Ishikawa (cell line): ENCODE results near the gene GID8.

Experiments used
- CEBPB ChIP-seq: IDR thresholded peaks from 2 replicates; pipeline ENCODE4 v1.6.1; 2012
- CREB1 ChIP-seq: IDR thresholded peaks from 2 replicates; pipeline ENCODE4 v1.6.1; 2012; ENCODE audit warnings: low read depth
- EGR1 ChIP-seq: IDR thresholded peaks from 2 replicates; pipeline ENCODE4 v1.6.1; 2012
- EP300 ChIP-seq: IDR thresholded peaks from 2 replicates; pipeline ENCODE4 v1.6.1; 2012; ENCODE audit warnings: borderline replicate concordance
- FOXM1 ChIP-seq: IDR thresholded peaks from 2 replicates; pipeline ENCODE4 v1.6.1; 2012; ENCODE audit warnings: low read depth, borderline replicate concordance
- MAX ChIP-seq: IDR thresholded peaks from 2 replicates; pipeline ENCODE4 v1.6.1; 2012
- NFIC ChIP-seq: IDR thresholded peaks from 2 replicates; pipeline ENCODE4 v1.6.1; 2012
- RAD21 ChIP-seq: IDR thresholded peaks from 2 replicates; pipeline ENCODE4 v1.6.1; 2012; ENCODE audit warnings: low read depth
- REST ChIP-seq: IDR thresholded peaks from 2 replicates; pipeline ENCODE4 v1.6.1; 2012; ENCODE audit warnings: low read depth, mild to moderate bottlenecking
- TAF1 ChIP-seq: IDR thresholded peaks from 2 replicates; pipeline ENCODE4 v1.6.1; 2012; ENCODE audit warnings: low read depth, mild to moderate bottlenecking
- TCF12 ChIP-seq: IDR thresholded peaks from 2 replicates; pipeline ENCODE4 v1.6.1; 2012; ENCODE audit warnings: low read depth
- TEAD4 ChIP-seq: IDR thresholded peaks from 2 replicates; pipeline ENCODE4 v1.6.1; 2012
- USF1 ChIP-seq: IDR thresholded peaks from 2 replicates; pipeline ENCODE4 v1.6.1; 2012
- YY1 ChIP-seq: IDR thresholded peaks from 2 replicates; pipeline ENCODE4 v1.6.1; 2012; ENCODE audit warnings: low read depth
- ZBTB7A ChIP-seq: IDR thresholded peaks from 2 replicates; pipeline ENCODE4 v1.6.1; 2012; ENCODE audit warnings: low read depth

The GID8 gene

GRCh38 chr20:62906209-62906608 lies 31.7 kb upstream of the GID8 start:
- TF ChIP-seq REST (no peak), NFIC (no peak), CREB1 (no peak), YY1 (no peak), TEAD4 (no peak), USF1 (no peak), RAD21 (no peak), TAF1 (no peak), ZBTB7A (no peak), MAX (no peak)

- TF ChIP-seq TCF12 = no peak
- TF ChIP-seq EP300 = no peak
- no peak for TF ChIP-seq CREB1
- no peak for TF ChIP-seq MAX
- TF ChIP-seq USF1 = no peak
- no peak for TF ChIP-seq RAD21
- TF ChIP-seq ZBTB7A = no peak
- TF ChIP-seq EGR1 = no peak
- TF ChIP-seq TEAD4 = no peak
- TF ChIP-seq CEBPB = no peak
- no peak for TF ChIP-seq YY1
Observed at GRCh38 chr20:62906647-62907375, 31.1 kb upstream of the GID8 start.

GRCh38 chr20:62907384-62908317 lies 30.3 kb upstream of the GID8 start:
- TF ChIP-seq CEBPB (no peak), RAD21 (no peak), FOXM1 (no peak)

GRCh38 chr20:62908971-62909791 lies 28.8 kb upstream of the GID8 start:
- no peak for TF ChIP-seq ZBTB7A
- no peak for TF ChIP-seq YY1
- TF ChIP-seq TAF1 = no peak
- TF ChIP-seq CEBPB = no peak
- TF ChIP-seq FOXM1 = no peak
- no peak for TF ChIP-seq NFIC
- TF ChIP-seq EGR1 = no peak
- TF ChIP-seq EP300 = no peak
- no peak for TF ChIP-seq TCF12
- no peak for TF ChIP-seq RAD21
- no peak for TF ChIP-seq TEAD4

- TF ChIP-seq CEBPB (no peak), YY1 (no peak), TEAD4 (no peak), RAD21 (no peak), EP300 (no peak), USF1 (no peak), MAX (no peak)
Observed at GRCh38 chr20:62910217-62910766, 27.7 kb upstream of the GID8 start.
